Measurements from ENCODE around the gene SAMD3.
"Not testable (repeated sequence)": the region's sequence is repeated elsewhere in the genome, so short reads cannot be mapped to it uniquely, and the experiment has no call there.

The SAMD3 gene, protein sequence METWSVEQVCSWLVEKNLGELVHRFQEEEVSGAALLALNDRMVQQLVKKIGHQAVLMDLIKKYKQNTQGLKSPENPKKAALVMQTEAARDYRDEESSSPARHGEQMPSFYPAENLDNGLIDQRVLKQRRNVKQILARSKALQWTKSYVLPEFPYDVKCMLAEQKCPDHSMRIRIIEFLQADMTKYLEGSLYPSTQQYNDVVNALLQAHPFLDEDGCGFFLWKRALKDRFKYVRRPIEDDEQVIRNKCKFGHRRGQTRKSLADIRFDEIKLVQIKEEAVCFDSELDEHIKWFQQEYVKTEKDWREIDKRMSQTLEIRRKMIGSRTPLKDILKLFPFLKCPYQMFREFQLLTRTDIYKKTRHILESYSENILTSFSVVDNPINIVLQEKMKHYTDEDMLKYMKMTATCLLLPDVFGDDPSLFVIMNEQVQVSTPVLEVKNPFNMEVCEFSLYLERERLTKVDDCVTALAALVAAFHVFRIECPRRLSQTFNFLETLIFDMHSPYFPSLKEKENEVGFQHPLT

DNA sequence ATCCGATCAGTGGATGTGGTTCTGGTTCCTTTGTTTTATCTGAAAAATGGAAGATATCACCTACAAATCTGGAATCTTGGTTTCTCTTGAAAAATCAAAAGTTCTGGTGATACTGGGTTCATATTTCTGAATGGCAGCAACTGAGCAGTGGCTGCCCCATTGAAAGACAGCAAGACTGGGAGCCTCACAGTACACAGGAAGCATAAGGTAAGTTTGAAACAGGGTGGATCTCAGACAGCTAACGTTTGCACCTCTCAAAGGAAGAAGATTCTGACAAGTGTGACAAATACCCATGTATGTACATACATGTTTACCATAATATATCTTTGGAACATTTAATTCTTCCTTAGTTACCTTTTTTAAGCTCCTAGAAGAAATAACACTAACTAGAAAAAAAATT lies at the start of gene SAMD3:
Gene SAMD3, minus strand, starts transcription at position 177 of the 400 bp plus-strand sequence. CDS start 7,678 bp downstream, outside the sequence.
- Histone ChIP-seq H3K27ac (no peak within 1 kb of the TSS), H3K4me3 (no peak within 1 kb of the TSS)
- TF ChIP-seq, protein P1, sequence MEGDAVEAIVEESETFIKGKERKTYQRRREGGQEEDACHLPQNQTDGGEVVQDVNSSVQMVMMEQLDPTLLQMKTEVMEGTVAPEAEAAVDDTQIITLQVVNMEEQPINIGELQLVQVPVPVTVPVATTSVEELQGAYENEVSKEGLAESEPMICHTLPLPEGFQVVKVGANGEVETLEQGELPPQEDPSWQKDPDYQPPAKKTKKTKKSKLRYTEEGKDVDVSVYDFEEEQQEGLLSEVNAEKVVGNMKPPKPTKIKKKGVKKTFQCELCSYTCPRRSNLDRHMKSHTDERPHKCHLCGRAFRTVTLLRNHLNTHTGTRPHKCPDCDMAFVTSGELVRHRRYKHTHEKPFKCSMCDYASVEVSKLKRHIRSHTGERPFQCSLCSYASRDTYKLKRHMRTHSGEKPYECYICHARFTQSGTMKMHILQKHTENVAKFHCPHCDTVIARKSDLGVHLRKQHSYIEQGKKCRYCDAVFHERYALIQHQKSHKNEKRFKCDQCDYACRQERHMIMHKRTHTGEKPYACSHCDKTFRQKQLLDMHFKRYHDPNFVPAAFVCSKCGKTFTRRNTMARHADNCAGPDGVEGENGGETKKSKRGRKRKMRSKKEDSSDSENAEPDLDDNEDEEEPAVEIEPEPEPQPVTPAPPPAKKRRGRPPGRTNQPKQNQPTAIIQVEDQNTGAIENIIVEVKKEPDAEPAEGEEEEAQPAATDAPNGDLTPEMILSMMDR (IDR thresholded peaks at IDR 0.05), result no peak
- no peak for DNase-seq (ENCODE audit: low spot score)

- TF ChIP-seq, protein P1 (IDR thresholded peaks at IDR 0.05), result no peak
- no peak for DNase-seq (ENCODE audit: low spot score)
- Histone ChIP-seq H3K4me3 (no peak overlapping the region), H3K27ac (no peak overlapping the region)
Observed at GRCh38 chr6:130269969-130270635, 47.4 kb upstream of the SAMD3 start.

DNA sequence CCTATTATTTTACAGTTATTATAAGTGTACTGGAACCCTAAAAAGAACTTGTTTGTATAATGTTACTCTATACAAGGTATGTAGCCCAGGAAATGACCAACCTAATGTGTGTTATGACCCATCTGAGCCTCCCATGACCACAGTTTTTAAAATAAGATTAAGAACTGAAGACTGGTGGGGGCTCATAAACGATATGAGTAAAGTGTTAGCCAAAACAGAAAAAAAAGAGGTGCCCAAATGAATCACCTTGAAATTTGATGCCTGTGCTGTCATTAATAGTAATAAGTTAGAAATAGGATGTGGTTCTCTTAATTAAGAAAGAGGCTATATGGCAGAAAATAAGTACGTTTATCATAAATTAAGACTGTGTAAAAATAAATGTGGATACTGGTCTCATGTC lies 42.8 kb upstream of the SAMD3 start:
- not testable (repeated sequence) for DNase-seq (ENCODE audit: low spot score); H3K27ac ChIP-seq; H3K4me3 ChIP-seq

DNA sequence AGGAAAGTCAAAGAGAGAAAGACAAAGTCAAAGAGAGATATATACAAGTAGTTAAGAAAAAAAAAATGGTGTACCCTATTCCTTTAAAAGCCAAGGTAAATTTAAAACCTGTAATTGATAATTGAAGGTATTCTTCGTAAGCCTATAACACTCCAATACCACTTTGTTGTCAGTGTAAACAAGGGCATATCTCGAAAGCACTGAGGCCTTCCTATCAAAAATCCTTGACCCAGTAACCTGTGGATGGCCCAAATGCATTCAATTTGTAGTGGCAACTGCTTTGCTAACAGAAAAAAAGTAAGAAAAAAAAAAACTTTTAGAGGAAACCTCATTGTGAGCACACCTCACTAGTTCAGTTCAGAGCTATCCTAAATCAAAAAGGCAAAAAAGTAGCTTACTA lies 39.3 kb upstream of the SAMD3 start:
- Histone ChIP-seq H3K4me3 (no peak overlapping the region), H3K27ac (no peak overlapping the region)
- DNase-seq (ENCODE audit: low spot score), result no peak
- TF ChIP-seq, protein P1 (IDR thresholded peaks at IDR 0.05), result no peak

- H3K4me3 ChIP-seq; H3K27ac ChIP-seq; DNase-seq (ENCODE audit: low spot score): not testable (repeated sequence)
Observed at GRCh38 chr6:130261558-130261957, 38.8 kb upstream of the SAMD3 start.

DNA sequence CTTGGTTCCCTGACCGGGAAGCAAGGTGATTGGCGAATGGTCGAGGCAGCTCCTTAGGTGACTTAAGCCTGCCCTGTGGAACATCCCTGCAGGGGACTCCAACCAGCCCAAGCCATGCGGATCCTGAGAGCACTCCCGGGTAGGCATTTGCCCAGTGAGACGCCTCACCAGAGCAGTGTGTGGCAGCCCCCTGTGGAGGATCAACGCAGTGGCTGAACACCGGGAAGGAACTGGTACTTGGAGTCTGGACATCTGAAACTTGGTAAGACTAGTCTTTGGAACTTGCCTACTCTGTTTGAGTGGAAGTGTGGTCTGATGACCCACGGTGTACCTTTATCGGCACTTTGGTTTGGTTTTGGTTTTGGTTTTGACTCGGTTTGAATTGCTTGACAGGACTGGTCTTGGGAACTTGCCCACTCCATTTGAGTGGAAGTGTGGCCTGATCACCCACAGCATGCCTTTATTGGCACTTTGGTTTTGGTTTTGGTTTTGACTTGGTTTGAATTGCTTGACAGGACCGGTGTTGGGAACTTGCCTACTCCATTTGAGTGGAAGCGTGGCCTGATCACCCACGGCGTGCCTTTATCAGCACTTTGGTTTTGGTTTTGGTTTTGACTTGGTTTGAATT lies 38.0 kb upstream of the SAMD3 start:
- not testable (repeated sequence) for DNase-seq (ENCODE audit: low spot score); H3K4me3 ChIP-seq; H3K27ac ChIP-seq

GRCh38 chr6:130260050-130260462 lies 37.3 kb upstream of the SAMD3 start:
- H3K27ac ChIP-seq; DNase-seq (ENCODE audit: low spot score); H3K4me3 ChIP-seq: not testable (repeated sequence)

GRCh38 chr6:130259557-130259956 lies 36.8 kb upstream of the SAMD3 start:
- DNase-seq (ENCODE audit: low spot score), result no peak
- Histone ChIP-seq H3K27ac (no peak overlapping the region), H3K4me3 (no peak overlapping the region)
- TF ChIP-seq, protein P1 (IDR thresholded peaks at IDR 0.05), result no peak

DNA sequence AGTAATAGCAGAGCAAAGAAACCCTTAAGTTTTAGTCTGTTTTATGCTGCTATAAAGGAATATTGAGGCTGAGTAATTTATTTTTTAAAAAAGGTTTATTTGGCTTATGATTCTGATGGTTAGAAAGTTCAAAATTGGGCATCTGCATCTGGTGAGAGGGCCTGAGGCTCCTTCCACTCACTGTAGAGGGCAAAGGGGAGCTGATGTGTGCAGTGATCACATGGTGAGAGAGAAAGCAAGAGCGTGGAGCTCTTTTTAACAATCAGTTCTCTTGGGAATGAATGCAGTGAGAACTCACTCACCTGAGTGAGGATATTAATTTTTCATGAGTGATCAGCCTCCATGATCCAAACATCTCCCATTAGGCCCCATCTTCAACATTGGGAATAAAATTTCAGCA lies 36.4 kb upstream of the SAMD3 start:
- TF ChIP-seq, protein P1 (IDR thresholded peaks at IDR 0.05), result no peak
- DNase-seq (ENCODE audit: low spot score), result no peak
- Histone ChIP-seq H3K4me3 (no peak overlapping the region), H3K27ac (no peak overlapping the region)
